Epidermal melanocyte (primary cell): ENCODE measurements around the gene EBF4.
"Not testable (repeated sequence)": the region's sequence is repeated elsewhere in the genome, so short reads cannot be mapped to it uniquely, and the experiment has no call there.

Experiments
- DNase-seq: peaks from one replicate; pipeline ENCODE4 v3.0.0; 2011; ENCODE audit warnings: low spot score; ENCODE audit not compliant: insufficient read length

The EBF4 gene

GRCh38 chr20:2757001-2757400 lies 64.4 kb downstream of the EBF4 start:
- no peak for DNase-seq

- no peak for DNase-seq
Observed at GRCh38 chr20:2757969-2758368, 65.4 kb downstream of the EBF4 start.

- no peak for DNase-seq
Observed at GRCh38 chr20:2759143-2759542, 66.6 kb downstream of the EBF4 start.

- peak; percentile 12 for DNase-seq
Observed at GRCh38 chr20:2759603-2760296, 67.2 kb downstream of the EBF4 start.

- peak; percentile 13 for DNase-seq
Observed at GRCh38 chr20:2760297-2760951, 67.8 kb downstream of the EBF4 start.

GRCh38 chr20:2760952-2761305 lies 68.3 kb downstream of the EBF4 start:
- DNase-seq, result no peak

GRCh38 chr20:2761885-2762284 lies 69.3 kb downstream of the EBF4 start:
- no peak for DNase-seq

- DNase-seq, result no peak
Observed at GRCh38 chr20:2762578-2763131, 70.1 kb downstream of the EBF4 start.

GRCh38 chr20:2763186-2763585 lies 70.6 kb downstream of the EBF4 start:
- DNase-seq, result no peak

- DNase-seq, result peak; percentile 21
Observed at GRCh38 chr20:2767768-2768631, 75.4 kb downstream of the EBF4 start.

- DNase-seq, result peak; percentile 7
Observed at GRCh38 chr20:2768632-2769015, 76.0 kb downstream of the EBF4 start.

GRCh38 chr20:2770091-2770490 lies 77.5 kb downstream of the EBF4 start:
- not testable (repeated sequence) for DNase-seq

- DNase-seq, result no peak
Observed at GRCh38 chr20:2771631-2772080, 79.1 kb downstream of the EBF4 start.

- DNase-seq, result no peak
Observed at GRCh38 chr20:2773812-2774211, 81.2 kb downstream of the EBF4 start.

GRCh38 chr20:2775139-2775538 lies 82.6 kb downstream of the EBF4 start:
- DNase-seq, result no peak

GRCh38 chr20:2778602-2779321 lies 86.2 kb downstream of the EBF4 start:
- no peak for DNase-seq

- peak; percentile 7 for DNase-seq
Observed at GRCh38 chr20:2780948-2781347, 88.4 kb downstream of the EBF4 start.

- DNase-seq, result no peak
Observed at GRCh38 chr20:2783908-2784566, 91.5 kb downstream of the EBF4 start.

- DNase-seq, result peak; percentile 15
Observed at GRCh38 chr20:2793471-2793870, 100.9 kb downstream of the EBF4 start.

GRCh38 chr20:2794202-2794748 lies 101.7 kb downstream of the EBF4 start:
- DNase-seq, result no peak
